HG03060 (cell line): ENCODE measurements around the gene PLEKHN1.

Source experiments
- ATAC-seq: cut with Tn5 transposase; IDR thresholded peaks from one replicate; pipeline ENCODE4 v1.9.1; 2021; ENCODE audit warnings: low read depth, moderate number of reproducible peaks; ENCODE audit not compliant: unreplicated experiment

Gene PLEKHN1

GRCh38 chr1:929712-930632 lies 36.3 kb upstream of the PLEKHN1 start:
- no peak for ATAC-seq

GRCh38 chr1:930633-931138 lies 35.6 kb upstream of the PLEKHN1 start:
- no peak for ATAC-seq

GRCh38 chr1:931380-932172 lies 34.7 kb upstream of the PLEKHN1 start:
- no peak for ATAC-seq

- no peak for ATAC-seq
These were observed 34.1 kb upstream of the PLEKHN1 start for GRCh38 chr1:932173-932510.

GRCh38 chr1:932776-933602 lies 33.3 kb upstream of the PLEKHN1 start:
- no peak for ATAC-seq

GRCh38 chr1:933603-933940 lies 32.7 kb upstream of the PLEKHN1 start:
- no peak for ATAC-seq

- no peak for ATAC-seq
These were observed 31.1 kb upstream of the PLEKHN1 start for GRCh38 chr1:934991-935750.

- ATAC-seq = no peak
These were observed 30.5 kb upstream of the PLEKHN1 start for GRCh38 chr1:935751-936231.

GRCh38 chr1:936348-937264 lies 29.7 kb upstream of the PLEKHN1 start:
- ATAC-seq = no peak

GRCh38 chr1:937521-937920 lies 28.8 kb upstream of the PLEKHN1 start:
- ATAC-seq = no peak

- ATAC-seq = no peak
These were observed 28.1 kb upstream of the PLEKHN1 start for GRCh38 chr1:938088-938683.

- ATAC-seq = no peak
These were observed 27.4 kb upstream of the PLEKHN1 start for GRCh38 chr1:938711-939489.

GRCh38 chr1:939511-940106 lies 26.7 kb upstream of the PLEKHN1 start:
- ATAC-seq = no peak

- ATAC-seq = no peak
These were observed 25.9 kb upstream of the PLEKHN1 start for GRCh38 chr1:940107-941014.

- ATAC-seq = no peak
These were observed 25.2 kb upstream of the PLEKHN1 start for GRCh38 chr1:941015-941587.
